Progenitor cell of endocrine pancreas (in vitro differentiated cells): ENCODE measurements around the gene TNFRSF14. TPM values are rescaled to one million over a fixed set of nuclear protein-coding genes. Genes with fewer than 3 reads are reported as not detected.

Source experiments
- DNase-seq: peaks from one replicate; pipeline ENCODE4 v3.0.0; 2021; ENCODE audit warnings: low spot score; ENCODE audit not compliant: unreplicated experiment
- H3K27ac Mint-ChIP-seq: 2 replicates; pipeline ENCODE4 v1.8.0; 2021; ENCODE audit warnings: mild to moderate bottlenecking, moderate library complexity, mixed read lengths
- H3K27me3 Mint-ChIP-seq: 2 replicates; pipeline ENCODE4 v1.8.0; 2021; ENCODE audit warnings: mixed read lengths
- H3K36me3 Mint-ChIP-seq: 2 replicates; pipeline ENCODE4 v1.8.0; 2022; ENCODE audit warnings: mixed read lengths; ENCODE audit not compliant: insufficient read depth
- H3K4me1 Mint-ChIP-seq: 2 replicates; pipeline ENCODE4 v1.8.0; 2021; ENCODE audit warnings: low read depth, mixed read lengths
- H3K4me3 Mint-ChIP-seq: 2 replicates; pipeline ENCODE4 v1.8.0; 2021; ENCODE audit warnings: low read depth, mild to moderate bottlenecking, moderate library complexity, mixed read lengths
- H3K9me3 Mint-ChIP-seq: 2 replicates; pipeline ENCODE4 v1.8.0; 2021; ENCODE audit warnings: low read depth, mixed read lengths
- total RNA-seq: library from RNA; stranded (reverse); gene quantifications from 2 replicates; pipeline ENCODE4 v1.2.1, GENCODE V29; 2021
- TF ChIP-seq, protein P1 (sequence below): fragments of 200-600 bp; sonication (generic); IDR thresholded peaks from one replicate; pipeline ENCODE4 v1.5.0; 2021; ENCODE audit warnings: antibody characterized with exemption, mild to moderate bottlenecking; ENCODE audit not compliant: unreplicated experiment

TNFRSF14 gene
- total RNA-seq, 1 donor from 2014 or later = 0.41 TPM

DNA sequence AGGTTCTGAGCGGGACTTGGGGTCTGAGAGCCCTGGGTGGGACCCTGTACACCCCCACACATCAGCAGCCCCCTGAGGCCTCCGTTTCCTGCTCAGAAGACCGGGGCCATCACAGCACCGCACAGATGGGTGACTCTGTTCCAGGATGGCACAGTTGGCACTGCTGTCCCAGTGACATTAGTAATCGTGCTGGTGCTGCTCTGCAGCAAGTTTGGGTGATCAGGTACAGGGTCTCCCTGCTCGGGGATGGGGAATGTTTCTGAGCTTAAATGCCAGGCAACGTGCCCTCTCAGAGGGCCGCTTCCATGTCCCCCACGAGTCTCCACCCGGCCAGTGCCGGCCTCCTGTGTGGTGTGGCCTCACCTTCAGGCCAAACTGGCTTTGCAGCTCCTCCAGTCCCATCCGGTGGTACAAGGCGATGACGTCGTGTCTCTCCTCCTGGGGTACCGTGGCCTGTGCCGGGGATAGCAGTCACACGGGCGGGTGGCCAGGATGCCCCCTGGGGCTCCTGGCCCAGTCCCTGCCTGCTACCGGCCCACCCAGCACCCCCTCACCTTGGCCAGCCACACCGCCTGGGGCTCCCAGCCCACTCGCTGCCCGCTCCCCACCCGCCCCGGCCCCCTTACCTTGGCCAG is 47.5 kb downstream of the TNFRSF14 start:
- Mint-ChIP-seq H3K27ac (no peak overlapping the region), H3K27me3 (peaks cover 23% of the 10 kb centered on the region), H3K9me3 (peaks cover 2% of the 10 kb centered on the region), H3K36me3 (peaks cover under 1% of the 10 kb centered on the region), H3K4me3 (no peak overlapping the region), H3K4me1 (peaks cover 1% of the 10 kb centered on the region)
- TF ChIP-seq, protein P1, sequence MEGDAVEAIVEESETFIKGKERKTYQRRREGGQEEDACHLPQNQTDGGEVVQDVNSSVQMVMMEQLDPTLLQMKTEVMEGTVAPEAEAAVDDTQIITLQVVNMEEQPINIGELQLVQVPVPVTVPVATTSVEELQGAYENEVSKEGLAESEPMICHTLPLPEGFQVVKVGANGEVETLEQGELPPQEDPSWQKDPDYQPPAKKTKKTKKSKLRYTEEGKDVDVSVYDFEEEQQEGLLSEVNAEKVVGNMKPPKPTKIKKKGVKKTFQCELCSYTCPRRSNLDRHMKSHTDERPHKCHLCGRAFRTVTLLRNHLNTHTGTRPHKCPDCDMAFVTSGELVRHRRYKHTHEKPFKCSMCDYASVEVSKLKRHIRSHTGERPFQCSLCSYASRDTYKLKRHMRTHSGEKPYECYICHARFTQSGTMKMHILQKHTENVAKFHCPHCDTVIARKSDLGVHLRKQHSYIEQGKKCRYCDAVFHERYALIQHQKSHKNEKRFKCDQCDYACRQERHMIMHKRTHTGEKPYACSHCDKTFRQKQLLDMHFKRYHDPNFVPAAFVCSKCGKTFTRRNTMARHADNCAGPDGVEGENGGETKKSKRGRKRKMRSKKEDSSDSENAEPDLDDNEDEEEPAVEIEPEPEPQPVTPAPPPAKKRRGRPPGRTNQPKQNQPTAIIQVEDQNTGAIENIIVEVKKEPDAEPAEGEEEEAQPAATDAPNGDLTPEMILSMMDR = no peak
- no peak for DNase-seq

DNA sequence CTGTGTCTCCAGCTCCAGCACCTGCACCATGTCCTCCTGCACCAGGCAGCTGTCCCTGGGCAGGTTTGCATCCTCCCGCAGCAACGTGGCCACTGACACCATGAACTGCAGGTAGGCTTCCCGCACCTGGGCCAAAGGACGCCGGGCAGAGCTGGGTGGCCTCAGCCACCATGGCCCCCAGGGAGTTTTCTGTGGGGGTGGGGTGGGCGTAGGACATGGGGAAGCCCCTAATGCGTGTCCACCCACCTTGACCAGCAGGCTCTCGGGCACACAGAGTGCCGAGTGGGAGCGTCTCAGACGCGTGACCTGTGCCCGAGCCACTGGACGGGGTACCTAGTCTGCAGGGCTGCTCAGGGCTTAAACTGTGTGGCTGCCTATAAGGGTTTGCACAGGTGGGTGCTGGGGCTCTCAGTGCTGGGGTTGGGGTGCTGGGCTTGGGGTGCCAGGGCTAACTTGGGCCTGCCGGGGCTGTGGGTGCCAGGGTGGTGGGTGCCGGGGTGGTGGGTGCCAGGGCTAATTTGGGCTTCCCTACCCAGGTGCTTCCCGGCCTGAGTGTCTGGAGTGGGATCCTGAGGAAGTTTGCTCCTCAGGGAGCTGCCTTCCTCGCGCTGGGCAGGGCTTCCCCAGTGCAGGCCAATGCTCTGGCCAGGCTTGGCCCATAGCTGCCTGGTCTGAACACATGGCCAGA is 48.1 kb downstream of the TNFRSF14 start:
- no peaks in the 10 kb centered on the region for H3K9me3 Mint-ChIP-seq
- DNase-seq = no peak
- TF ChIP-seq, protein P1 = no peak

DNA sequence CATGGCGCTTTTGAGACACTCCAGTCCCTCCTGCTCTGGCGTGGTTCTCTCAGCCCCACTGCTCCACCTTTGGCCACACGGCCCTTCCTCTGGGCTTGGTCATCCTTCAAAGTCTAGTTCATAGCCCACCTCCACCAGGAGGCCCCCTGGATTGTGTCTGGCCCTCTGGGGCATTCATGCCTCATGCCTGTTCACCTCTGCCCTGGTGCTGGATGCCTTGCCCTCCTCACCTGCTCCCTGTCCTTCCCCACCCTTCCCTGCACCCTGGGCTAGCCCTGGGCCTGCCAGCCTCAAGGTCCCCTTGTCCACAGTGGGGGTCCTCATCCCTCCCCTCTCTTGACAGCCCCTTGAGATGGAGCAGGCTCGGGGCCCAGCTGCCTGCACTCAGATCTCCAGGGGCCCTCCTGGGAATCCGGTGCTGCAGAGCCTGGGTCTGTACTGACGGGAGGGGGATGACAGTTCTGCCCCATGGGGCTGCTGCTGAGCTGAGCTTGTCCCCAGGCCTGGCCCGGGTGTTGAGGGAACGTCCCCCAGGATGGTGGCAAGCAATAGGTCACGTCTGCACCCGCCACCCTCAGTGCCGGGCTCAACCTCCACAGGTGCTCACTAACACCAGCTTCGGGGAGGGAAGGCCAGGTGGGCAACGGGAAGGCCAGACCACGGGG is 48.8 kb downstream of the TNFRSF14 start:
- TF ChIP-seq, protein P1 = no peak
- no peaks in the 10 kb centered on the region for H3K9me3 Mint-ChIP-seq
- H3K27ac Mint-ChIP-seq = no peak overlapping the region
- H3K36me3 Mint-ChIP-seq = no peaks in the 10 kb centered on the region
- no peak overlapping the region for H3K4me3 Mint-ChIP-seq
- no peak for DNase-seq
- peaks cover 22% of the 10 kb centered on the region for H3K27me3 Mint-ChIP-seq
- peaks cover 1% of the 10 kb centered on the region for H3K4me1 Mint-ChIP-seq

More for the DNA sequence above, 48.1 kb downstream of the TNFRSF14 start:
- H3K4me3 Mint-ChIP-seq = no peak overlapping the region
- H3K27ac Mint-ChIP-seq = no peak overlapping the region
- H3K36me3 Mint-ChIP-seq = no peaks in the 10 kb centered on the region
- peaks cover 1% of the 10 kb centered on the region for H3K4me1 Mint-ChIP-seq
- peaks cover 22% of the 10 kb centered on the region for H3K27me3 Mint-ChIP-seq

DNA sequence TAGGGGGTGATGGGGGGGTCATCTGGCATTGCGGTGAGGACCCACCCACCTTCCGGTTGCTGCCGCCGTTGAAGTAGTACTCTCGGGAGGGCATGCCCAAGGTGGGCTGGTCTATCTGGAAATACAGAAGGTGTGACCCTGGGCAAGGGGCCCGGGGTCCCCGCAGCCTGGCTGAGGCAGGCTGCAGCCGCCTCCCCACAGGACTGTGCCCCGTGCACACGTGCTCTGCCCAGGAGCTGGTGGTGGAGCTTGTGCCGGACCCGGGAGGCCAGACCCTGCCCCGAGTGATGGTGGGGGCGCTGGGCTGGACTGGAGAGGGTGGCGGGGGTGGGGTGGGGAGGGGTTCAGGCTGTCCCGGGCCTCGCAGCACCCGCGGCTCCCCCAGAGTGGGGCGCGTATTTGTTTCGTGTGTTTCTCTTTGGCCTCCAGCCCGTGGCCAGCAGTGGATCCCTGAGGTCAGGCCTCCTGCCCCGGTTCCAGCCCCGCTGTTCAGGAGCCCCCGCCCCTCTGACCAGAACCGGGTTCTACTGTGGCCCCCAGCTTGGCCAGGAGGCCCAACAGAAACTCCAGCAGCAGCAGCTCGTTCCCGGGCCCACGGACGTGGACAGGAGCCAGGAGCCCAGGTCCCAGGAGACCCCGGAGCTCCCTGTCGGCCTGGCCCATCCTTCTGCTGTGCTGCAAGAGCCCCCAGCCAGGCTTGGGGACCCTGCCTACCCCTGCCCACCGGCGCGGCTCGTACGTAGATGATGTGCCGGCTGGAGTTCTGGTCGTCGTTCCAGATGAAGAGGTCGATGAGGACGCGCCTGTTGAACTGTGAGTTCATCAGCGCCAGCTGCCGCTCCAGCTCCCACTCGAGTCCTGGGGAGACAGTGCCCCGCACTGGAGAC is 49.6 kb downstream of the TNFRSF14 start:
- Mint-ChIP-seq H3K4me1 (peaks cover 1% of the 10 kb centered on the region), H3K36me3 (no peaks in the 10 kb centered on the region), H3K27ac (no peak overlapping the region), H3K4me3 (no peak overlapping the region), H3K9me3 (no peaks in the 10 kb centered on the region), H3K27me3 (peaks cover 22% of the 10 kb centered on the region)
- TF ChIP-seq, protein P1 = no peak
- DNase-seq = no peak
